GM19463 (cell line): ENCODE results near the gene PPP1R13B.
A peak's percentile ranks its signal among the peaks of the same experiment; 100 is the strongest.
"Not testable (repeated sequence)": the region's sequence is repeated elsewhere in the genome, so short reads cannot be mapped to it uniquely, and the experiment has no call there.

Experiments used
- ATAC-seq: cut with Tn5 transposase; IDR thresholded peaks from one replicate; pipeline ENCODE4 v1.9.1; 2021; ENCODE audit warnings: mild to moderate bottlenecking, moderate library complexity; ENCODE audit not compliant: unreplicated experiment

Gene PPP1R13B

GRCh38 chr14:103802356-103802755, 45.0 kb downstream of the PPP1R13B start:
- no peak for ATAC-seq

- ATAC-seq = no peak
These were observed 45.9 kb downstream of the PPP1R13B start for GRCh38 chr14:103801459-103801858.

GRCh38 chr14:103793192-103793591, 54.2 kb downstream of the PPP1R13B start:
- ATAC-seq = not testable (repeated sequence)

DNA sequence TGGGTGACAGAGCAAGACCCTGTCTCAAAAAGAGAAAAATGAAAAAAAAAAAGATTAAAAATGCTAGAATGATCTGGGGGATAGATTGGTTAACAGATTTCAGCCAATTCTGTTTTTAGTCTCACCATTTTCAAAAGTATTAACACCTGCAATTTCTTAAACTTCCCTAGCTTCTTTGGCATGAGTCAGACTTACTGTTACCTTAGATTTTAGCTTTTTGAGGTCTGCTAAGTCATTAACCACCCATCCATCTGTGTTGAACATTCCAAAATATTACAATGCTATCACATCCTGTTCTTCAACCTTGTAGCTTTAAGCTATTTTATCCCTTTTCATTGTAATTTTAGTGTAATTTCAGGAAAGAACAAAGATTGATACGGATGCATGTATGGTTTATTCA, 59.3 kb downstream of the PPP1R13B start:
- ATAC-seq = no peak

DNA sequence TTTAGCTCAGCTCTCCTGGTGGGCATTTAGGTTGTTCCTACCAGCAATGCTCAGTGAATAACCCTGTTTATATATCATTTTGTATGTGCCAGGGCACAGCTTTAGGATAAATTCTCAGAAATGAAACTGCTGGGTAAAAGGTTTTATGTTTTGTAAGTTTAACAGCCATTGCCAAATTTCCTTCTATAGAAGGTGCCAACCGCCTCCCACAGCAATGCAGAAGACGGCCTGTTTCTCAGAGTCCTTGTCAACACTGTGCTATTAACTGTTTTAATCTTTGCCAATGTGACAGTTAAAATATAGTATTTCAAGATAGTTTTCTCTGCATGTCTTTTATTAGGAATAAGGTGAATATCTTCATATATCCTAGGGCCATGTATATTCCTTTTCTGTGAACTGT, 65.0 kb downstream of the PPP1R13B start:
- ATAC-seq = no peak

DNA sequence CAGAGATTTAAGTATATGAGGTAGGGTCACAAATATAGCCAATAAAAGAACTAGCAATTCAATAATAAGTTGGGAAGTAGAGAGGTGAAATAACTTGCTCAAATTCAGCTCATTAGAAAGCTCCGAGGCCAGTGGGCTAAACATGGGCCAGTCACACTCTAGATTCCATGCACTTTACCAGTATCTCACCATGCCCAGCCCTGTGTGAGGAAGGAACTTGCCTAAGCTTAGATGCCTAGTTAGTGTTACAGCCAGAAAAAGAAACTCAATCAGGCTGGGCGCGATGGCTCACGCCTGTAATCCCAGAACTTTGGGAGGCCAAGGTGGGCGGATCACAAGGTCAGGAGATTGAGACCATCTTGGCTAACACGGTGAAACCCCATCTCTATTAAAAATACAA, 71.1 kb downstream of the PPP1R13B start:
- ATAC-seq = not testable (repeated sequence)

- no peak for ATAC-seq
These were observed 71.9 kb downstream of the PPP1R13B start for GRCh38 chr14:103775506-103775905.

GRCh38 chr14:103773521-103773920, 73.9 kb downstream of the PPP1R13B start:
- ATAC-seq = no peak

DNA sequence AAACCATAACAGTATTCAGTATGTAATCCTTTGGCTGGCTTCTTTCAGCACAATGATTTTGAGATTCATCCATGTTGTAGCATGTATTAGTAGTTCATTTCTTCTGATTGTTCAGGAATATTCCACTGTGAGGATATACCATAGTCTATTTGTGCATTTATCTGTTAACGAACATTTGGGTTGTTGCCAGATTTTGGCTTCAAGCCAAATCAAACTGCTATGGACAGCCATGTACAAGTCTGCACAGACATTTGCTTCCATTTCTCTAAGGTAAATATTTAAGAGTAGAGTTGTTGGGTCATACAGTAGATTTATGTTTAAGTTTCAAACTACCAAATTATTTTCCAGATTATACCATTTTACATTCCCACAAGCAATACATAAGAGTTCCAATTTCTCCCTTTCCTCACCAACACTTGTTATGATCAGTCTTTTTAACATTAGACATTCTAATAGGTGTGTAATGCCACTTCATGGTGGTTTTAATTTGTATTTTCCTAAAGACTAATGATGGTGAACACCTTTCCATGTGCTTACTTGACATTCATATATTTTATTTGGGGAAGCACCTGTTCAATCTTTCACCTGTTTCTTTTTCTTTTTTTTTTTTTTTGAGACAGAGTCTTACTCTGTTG, 75.2 kb downstream of the PPP1R13B start:
- ATAC-seq = no peak

- no peak for ATAC-seq
These were observed 76.5 kb downstream of the PPP1R13B start for GRCh38 chr14:103770902-103771301.

GRCh38 chr14:103770500-103770899, 76.9 kb downstream of the PPP1R13B start:
- no peak for ATAC-seq

DNA sequence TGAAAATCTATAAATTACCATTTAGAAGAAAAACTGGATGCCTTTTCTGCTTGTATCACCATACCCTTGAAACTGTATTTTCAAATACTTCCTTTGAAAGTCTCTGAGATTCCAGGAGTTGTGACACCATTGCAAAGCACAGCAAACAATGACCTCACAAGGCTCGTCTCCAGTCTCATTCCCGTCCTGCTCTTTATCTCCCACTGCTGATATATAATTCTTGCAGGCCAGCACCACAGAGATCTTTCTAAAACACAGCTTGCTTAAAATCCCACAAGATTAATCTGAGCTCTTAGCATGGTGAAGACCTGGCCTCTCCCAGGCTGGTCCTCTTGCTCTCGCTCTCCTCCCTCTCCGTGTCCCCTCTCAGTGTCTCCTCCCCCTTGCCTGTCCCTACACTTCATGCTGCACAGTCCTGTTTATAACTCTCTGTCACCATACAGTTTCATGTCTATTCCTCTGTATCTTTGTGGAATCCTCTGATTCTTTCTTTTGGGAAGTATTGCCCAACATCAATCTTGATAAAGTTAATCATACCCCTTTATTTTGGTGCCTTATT, 80.0 kb downstream of the PPP1R13B start:
- ATAC-seq = no peak

- no peak for ATAC-seq
These were observed 81.8 kb downstream of the PPP1R13B start for GRCh38 chr14:103765526-103765925.

DNA sequence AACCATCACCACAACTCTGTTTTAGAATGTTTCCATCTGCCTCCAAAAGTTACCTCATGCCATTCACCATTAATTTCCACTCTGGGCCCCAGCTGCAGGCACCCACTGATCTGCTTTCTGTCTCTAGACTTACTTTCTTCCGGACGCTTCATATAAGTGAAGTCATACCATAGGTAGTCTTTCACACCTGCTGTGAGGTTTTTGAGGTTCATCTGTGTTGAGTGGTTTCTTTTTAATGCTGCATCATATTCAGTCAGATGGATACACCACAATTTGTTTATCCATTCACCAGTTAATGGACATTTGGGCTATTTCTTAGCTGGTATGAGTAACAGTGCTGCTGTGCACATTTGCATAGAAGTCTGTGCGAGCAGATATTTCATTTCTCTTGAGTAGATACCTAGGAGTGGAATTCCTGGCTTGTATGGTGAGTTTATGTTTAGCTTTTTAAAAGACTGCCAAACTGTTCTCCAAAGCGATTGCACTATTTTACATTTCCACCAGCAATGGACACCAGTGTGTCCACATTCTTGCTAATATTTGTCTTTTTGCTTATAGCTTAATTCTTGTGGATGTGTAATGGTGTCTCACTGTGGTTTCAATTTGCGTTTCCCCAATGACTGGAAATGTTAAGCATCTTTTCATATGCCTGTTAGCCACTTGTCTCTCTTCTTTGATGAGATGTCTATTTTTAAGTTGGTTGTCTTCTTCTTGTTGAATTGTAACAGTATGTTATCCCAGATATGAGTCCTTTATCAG, 83.5 kb downstream of the PPP1R13B start:
- peak; percentile 89 for ATAC-seq

DNA sequence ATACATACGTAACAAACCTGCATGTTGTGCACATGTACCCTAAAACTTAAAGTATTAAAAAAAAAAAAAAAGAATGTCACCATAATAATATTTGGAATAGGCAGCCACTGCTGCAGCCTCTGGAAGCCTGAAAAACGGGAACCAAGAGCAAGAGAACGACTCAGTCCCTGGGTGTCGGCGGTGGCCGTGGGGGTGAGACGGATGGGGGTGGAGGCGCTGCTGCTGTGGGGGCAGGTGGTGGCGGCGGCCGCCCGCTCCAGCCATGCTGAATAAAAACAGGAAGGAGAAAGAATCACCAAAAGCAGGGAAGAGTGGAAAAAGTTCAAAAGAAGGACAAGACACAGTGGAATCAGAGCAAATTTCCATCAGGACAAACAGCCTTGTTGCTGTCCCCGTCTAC, 84.8 kb downstream of the PPP1R13B start:
- ATAC-seq = no peak

DNA sequence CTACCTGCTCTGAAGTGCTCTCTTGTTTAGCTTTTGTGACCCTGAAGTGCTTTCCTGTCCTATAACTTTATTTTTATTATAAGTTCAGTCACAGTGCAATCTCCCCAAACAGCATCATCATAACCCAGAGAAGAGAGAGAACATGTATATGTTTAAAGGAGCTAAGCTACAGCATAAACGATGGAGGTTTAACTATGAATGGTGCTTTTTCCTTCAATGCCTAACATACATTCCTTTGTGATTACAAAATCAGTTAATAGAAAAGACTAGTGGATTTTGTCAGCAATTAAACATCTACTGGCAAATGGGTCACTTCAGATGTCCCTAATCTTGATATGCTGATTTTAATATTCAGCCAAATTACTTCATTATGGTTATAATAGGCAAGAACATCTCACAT, 85.3 kb downstream of the PPP1R13B start:
- no peak for ATAC-seq

DNA sequence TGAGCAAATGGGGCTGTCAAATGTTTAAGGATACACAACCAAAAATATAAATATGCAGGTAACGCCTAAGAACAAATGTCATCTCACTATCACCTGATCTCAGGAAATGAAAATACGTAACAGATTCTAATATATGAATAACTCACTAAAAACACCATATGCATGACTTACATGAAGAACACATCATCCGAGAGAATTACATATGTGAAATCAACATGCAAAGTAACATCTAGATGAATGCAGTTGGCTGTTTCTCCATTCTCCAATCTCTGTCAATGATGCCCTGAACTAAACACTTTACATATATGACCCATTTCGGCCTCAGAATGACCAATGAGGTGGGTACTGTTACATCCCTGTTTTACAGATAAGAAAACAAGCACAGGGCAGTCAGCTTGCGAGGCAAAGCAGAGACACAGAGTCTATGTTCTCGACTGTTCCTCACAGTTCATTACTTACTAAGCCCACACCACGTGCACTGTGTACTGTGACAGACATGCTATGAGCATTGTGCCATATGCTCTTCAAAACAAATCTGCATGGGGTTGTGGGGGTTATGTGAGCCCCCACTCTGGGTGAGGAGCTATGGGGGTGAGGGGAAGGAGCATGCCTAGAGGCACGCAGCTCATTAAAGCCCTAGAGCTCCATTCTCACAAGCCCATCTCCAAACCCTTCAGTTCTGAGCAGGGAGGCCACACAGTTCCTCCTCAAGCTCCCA, 89.2 kb downstream of the PPP1R13B start:
- no peak for ATAC-seq

DNA sequence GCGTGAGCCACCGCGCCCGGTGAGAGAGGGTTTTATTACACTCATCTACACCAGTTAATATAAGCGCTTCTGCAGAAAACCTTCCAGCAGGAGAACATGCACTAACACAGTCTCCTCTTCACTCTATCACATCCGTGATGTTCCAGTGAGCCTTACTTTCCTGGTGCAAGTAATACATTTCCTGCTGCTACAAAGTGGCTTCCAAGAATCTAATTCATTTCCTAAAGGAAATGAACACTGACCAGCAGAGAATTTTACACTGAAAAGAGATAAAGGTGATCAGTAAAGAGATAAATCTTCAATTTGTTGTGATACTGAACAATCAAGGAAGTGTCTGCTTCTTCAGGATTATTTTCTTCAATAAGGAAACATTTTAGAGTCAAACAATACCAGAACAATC, 92.3 kb downstream of the PPP1R13B start:
- no peak for ATAC-seq

DNA sequence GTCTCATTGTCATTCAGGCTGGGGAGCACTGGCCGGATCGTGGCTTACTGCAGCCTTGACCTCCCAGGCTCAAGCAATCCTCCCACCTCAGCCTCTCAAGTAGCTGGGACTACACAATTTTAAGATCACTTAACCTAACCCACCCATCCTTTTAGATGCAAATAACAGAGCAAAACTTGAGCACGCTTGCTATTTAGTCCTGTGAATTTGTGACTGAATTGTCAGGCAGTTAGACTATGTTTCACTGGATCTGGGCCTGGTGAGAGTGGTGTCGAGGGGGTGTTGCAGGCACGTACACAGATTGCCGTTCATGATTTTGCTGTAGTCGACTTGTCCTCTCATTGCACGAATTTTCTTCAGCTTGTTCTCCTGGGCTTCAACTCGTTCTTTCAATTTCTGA, 93.6 kb downstream of the PPP1R13B start:
- no peak for ATAC-seq

DNA sequence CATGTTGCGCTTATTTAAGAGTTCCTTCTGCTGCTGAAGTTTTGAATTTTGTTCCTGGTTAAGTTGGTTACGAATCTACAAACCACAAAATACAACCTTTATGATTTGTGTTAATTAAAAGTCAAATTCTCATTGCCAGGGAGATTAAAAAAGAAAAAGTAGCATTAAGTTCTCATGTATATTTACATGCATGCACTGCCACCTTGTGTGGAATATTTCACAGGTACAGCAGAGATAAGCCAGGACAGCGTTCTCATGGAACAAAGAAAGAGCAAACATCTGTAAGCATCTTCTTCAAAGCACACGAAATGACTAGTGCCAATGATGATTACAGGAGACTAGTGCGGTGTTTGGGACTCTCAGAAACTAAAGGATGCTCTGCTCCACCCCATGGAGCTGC, 97.5 kb downstream of the PPP1R13B start:
- no peak for ATAC-seq

- no peak for ATAC-seq
These were observed 97.9 kb downstream of the PPP1R13B start for GRCh38 chr14:103749452-103749851.

- ATAC-seq = no peak
These were observed 98.9 kb downstream of the PPP1R13B start for GRCh38 chr14:103748534-103748857.
